ENCODE measurements around the gene THAP11. TPM values are rescaled to one million over a fixed set of nuclear protein-coding genes. Genes with fewer than 3 reads are reported as not detected.
A peak's percentile ranks its signal among the peaks of the same experiment; 100 is the strongest.

THAP11 gene
- total and polyA plus RNA-seq, 8 donors, result 12.5 to 109 (median 39.3) TPM

GRCh38 chr16:67846063-67846319, 3.9 kb downstream of the THAP11 start:
- intact Hi-C loops (cut with DNase I; ENCODE audit: low total_unique reads), result no loop called here
- TF ChIP-seq POLR2AphosphoS5 (IDR thresholded peaks at IDR 0.05), result no peak
- TF ChIP-seq EP300 (IDR thresholded peaks at IDR 0.05), result no peak
- no peak for TF ChIP-seq CTCF (IDR thresholded peaks at IDR 0.05)
- TF ChIP-seq POLR2A (IDR thresholded peaks at IDR 0.05), result no peak
- no peaks in the 10 kb centered on the region for H3K9me3 ChIP-seq
- H3K27me3 ChIP-seq, result no peaks in the 10 kb centered on the region
- peak overlapping the region; percentile 90 to 100 (median 97) for H3K27ac ChIP-seq
- H3K4me1 ChIP-seq, result peaks cover 41 to 73% (median 69%) of the 10 kb centered on the region in 4 donors
- peaks cover 0 to 8% (median 0%) of the 10 kb centered on the region in 4 donors for H3K36me3 ChIP-seq
- peak overlapping the region; percentile 86 to 100 (median 99) for H3K4me3 ChIP-seq
- WGBS, 5 donors, result 0 to 8% (median 6%) methylated on average over 2 of the region's 2 CpGs
- no peak for DNase-seq

- 0 to 1% (median 0%) methylated on average over 27 to 57 of the region's 57 CpGs for WGBS, 5 donors
- H3K36me3 ChIP-seq, result peaks cover 0 to 8% (median 0%) of the 10 kb centered on the region in 4 donors
- intact Hi-C loops (cut with DNase I; ENCODE audit: low total_unique reads), result no loop called here
- H3K27ac ChIP-seq, result peak within 1 kb of the TSS; percentile 90 to 100 (median 97)
- no peaks in the 10 kb centered on the region for H3K27me3 ChIP-seq
- no peaks in the 10 kb centered on the region for H3K9me3 ChIP-seq
- H3K4me1 ChIP-seq, result peaks cover 41 to 70% (median 66%) of the 10 kb centered on the region in 4 donors
- peak; percentile 96 to 98 for DNase-seq
- TF ChIP-seq POLR2A (IDR thresholded peaks at IDR 0.05) (no peak), POLR2AphosphoS5 (IDR thresholded peaks at IDR 0.05) (peak; percentile 62 to 90 (median 77)), CTCF (IDR thresholded peaks at IDR 0.05) (peak in 1 of 7 experiments; percentile 30)
- H3K4me3 ChIP-seq, result peak within 1 kb of the TSS; percentile 86 to 100 (median 99)
Observed at GRCh38 chr16:67846320-67847063, 4.4 kb downstream of the THAP11 start, which contains the start of gene NUTF2. Gene NUTF2 (plus strand): TSS chr16:67846933. CDS start chr16:67865131, 18,198 bp downstream.

GRCh38 chr16:67847064-67847861, 5.1 kb downstream of the THAP11 start, which contains the start of gene CENPT:
Gene CENPT (minus strand): TSS chr16:67847693. CDS start chr16:67833859, 13,834 bp downstream.
- no peak for TF ChIP-seq CTCF (IDR thresholded peaks at IDR 0.05)
- TF ChIP-seq POLR2AphosphoS5 (IDR thresholded peaks at IDR 0.05), result no peak
- no peak for TF ChIP-seq POLR2A (IDR thresholded peaks at IDR 0.05)
- TF ChIP-seq EP300 (IDR thresholded peaks at IDR 0.05), result no peak
- Histone ChIP-seq H3K9me3 (no peaks in the 10 kb centered on the region), H3K27ac (peak within 1 kb of the TSS; percentile 90 to 100 (median 97)), H3K4me3 (peak within 1 kb of the TSS; percentile 86 to 100 (median 99)), H3K4me1 (peaks cover 41 to 68% (median 63%) of the 10 kb centered on the region in 4 donors), H3K27me3 (no peaks in the 10 kb centered on the region), H3K36me3 (peaks cover 0 to 8% (median 0%) of the 10 kb centered on the region in 4 donors)
- intact Hi-C loops (cut with DNase I; ENCODE audit: low total_unique reads), result no loop called here
- DNase-seq, result peak; percentile 72 to 85
- 0 to 1% (median 0%) methylated on average over 3 to 62 of the region's 62 CpGs for WGBS, 5 donors

GRCh38 chr16:67848118-67848517, 6.0 kb downstream of the THAP11 start:
- no peaks in the 10 kb centered on the region for H3K9me3 ChIP-seq
- TF ChIP-seq EP300 (IDR thresholded peaks at IDR 0.05) (no peak), CTCF (IDR thresholded peaks at IDR 0.05) (no peak), POLR2A (IDR thresholded peaks at IDR 0.05) (no peak), POLR2AphosphoS5 (IDR thresholded peaks at IDR 0.05) (no peak)
- peaks cover 0 to 8% (median 0%) of the 10 kb centered on the region in 4 donors for H3K36me3 ChIP-seq
- H3K27ac ChIP-seq, result peak overlapping the region in 3 of 5 donors; percentile 90 to 100 (median 98)
- WGBS, 5 donors, result 84 to 94% (median 90%) methylated on average over 11 of the region's 11 CpGs
- H3K27me3 ChIP-seq, result no peaks in the 10 kb centered on the region
- peak overlapping the region; percentile 86 to 100 (median 99) for H3K4me3 ChIP-seq
- peaks cover 41 to 62% (median 55%) of the 10 kb centered on the region in 4 donors for H3K4me1 ChIP-seq
- intact Hi-C loops (cut with DNase I; ENCODE audit: low total_unique reads), result no loop called here
- no peak for DNase-seq

Measured in stomach (tissue), 9 donors.